Mononuclear cell (primary cell): ENCODE results near the gene UBL4A. TPM values are rescaled to one million over a fixed set of nuclear protein-coding genes. Genes with fewer than 3 reads are reported as not detected.

Experiments
- H3K27me3 ChIP-seq: 2 replicates; pipeline ENCODE4 v1.6.0; 2011; ENCODE audit warnings: low read length, control low read depth; ENCODE audit not compliant: insufficient read depth
- H3K4me1 ChIP-seq: 2 replicates; pipeline ENCODE4 v1.5.1; 2011; ENCODE audit warnings: mild to moderate bottlenecking, low read length, control low read depth; ENCODE audit not compliant: insufficient read depth
- H3K4me3 ChIP-seq: 2 replicates; pipeline ENCODE4 v1.5.1; 2011; ENCODE audit warnings: mild to moderate bottlenecking, low read length, moderate library complexity
- H3K9me3 ChIP-seq: 2 replicates; pipeline ENCODE4 v1.5.1; 2011; ENCODE audit warnings: low read depth, mild to moderate bottlenecking, control low read depth, low read length
- total RNA-seq: library from RNA; depleted of rRNA; stranded (reverse); fragments of >200 nt; gene quantifications from one replicate; pipeline ENCODE4 v1.2.3, GENCODE V29; 2012

The UBL4A gene
- total RNA-seq, 1 donor = 15.2 TPM

GRCh38 chrX:154494715-154495114 is 8.3 kb upstream of the UBL4A start:
- H3K4me3 ChIP-seq = no peak overlapping the region
- H3K4me1 ChIP-seq = peaks cover 8% of the 10 kb centered on the region

GRCh38 chrX:154490414-154491083 is 4.1 kb upstream of the UBL4A start, which contains the start of gene SLC10A3:
SLC10A3 (minus strand) TSS chrX:154490629; CDS start chrX:154488940, 1,689 bp downstream.
- Histone ChIP-seq H3K27me3 (no peaks in the 10 kb centered on the region), H3K4me3 (peak within 1 kb of the TSS; percentile 46), H3K9me3 (no peaks in the 10 kb centered on the region), H3K4me1 (peaks cover 26% of the 10 kb centered on the region)

More at GRCh38 chrX:154494715-154495114, 8.3 kb upstream of the UBL4A start:
- Histone ChIP-seq H3K9me3 (no peaks in the 10 kb centered on the region), H3K27me3 (no peaks in the 10 kb centered on the region)

GRCh38 chrX:154490021-154490413 is 3.6 kb upstream of the UBL4A start:
- Histone ChIP-seq H3K9me3 (no peaks in the 10 kb centered on the region), H3K27me3 (no peaks in the 10 kb centered on the region), H3K4me3 (peak overlapping the region; percentile 46), H3K4me1 (peaks cover 32% of the 10 kb centered on the region)

- Histone ChIP-seq H3K4me1 (peaks cover 40% of the 10 kb centered on the region), H3K4me3 (no peak overlapping the region), H3K27me3 (no peaks in the 10 kb centered on the region), H3K9me3 (no peaks in the 10 kb centered on the region)
These were observed 2.8 kb upstream of the UBL4A start for GRCh38 chrX:154489182-154489581.

- Histone ChIP-seq H3K9me3 (no peaks in the 10 kb centered on the region), H3K4me1 (peaks cover 42% of the 10 kb centered on the region), H3K27me3 (no peaks in the 10 kb centered on the region), H3K4me3 (no peak overlapping the region)
These were observed 2.1 kb upstream of the UBL4A start for GRCh38 chrX:154488336-154489075.

- Histone ChIP-seq H3K4me3 (no peak overlapping the region), H3K9me3 (no peaks in the 10 kb centered on the region), H3K27me3 (no peaks in the 10 kb centered on the region), H3K4me1 (peaks cover 42% of the 10 kb centered on the region)
These were observed 1.3 kb upstream of the UBL4A start for GRCh38 chrX:154487518-154488290.

GRCh38 chrX:154486052-154486395 is 391 bp downstream of the UBL4A start:
- Histone ChIP-seq H3K4me1 (peaks cover 38% of the 10 kb centered on the region), H3K27me3 (no peaks in the 10 kb centered on the region), H3K4me3 (peak overlapping the region; percentile 55), H3K9me3 (no peaks in the 10 kb centered on the region)

- H3K4me3 ChIP-seq = peak overlapping the region; percentile 55
- H3K9me3 ChIP-seq = no peaks in the 10 kb centered on the region
- peaks cover 36% of the 10 kb centered on the region for H3K4me1 ChIP-seq
- H3K27me3 ChIP-seq = no peaks in the 10 kb centered on the region
These were observed 1.0 kb downstream of the UBL4A start for GRCh38 chrX:154485150-154486051.

- H3K4me3 ChIP-seq = no peak overlapping the region
- no peaks in the 10 kb centered on the region for H3K27me3 ChIP-seq
- H3K4me1 ChIP-seq = peaks cover 36% of the 10 kb centered on the region
- no peaks in the 10 kb centered on the region for H3K9me3 ChIP-seq
These were observed 1.9 kb downstream of the UBL4A start for GRCh38 chrX:154484255-154485149.

- no peaks in the 10 kb centered on the region for H3K9me3 ChIP-seq
- peaks cover 33% of the 10 kb centered on the region for H3K4me1 ChIP-seq
- H3K4me3 ChIP-seq = no peak overlapping the region
- H3K27me3 ChIP-seq = no peaks in the 10 kb centered on the region
These were observed 3.1 kb downstream of the UBL4A start for GRCh38 chrX:154483325-154483724.

GRCh38 chrX:154482786-154483185 is 3.6 kb downstream of the UBL4A start:
- H3K9me3 ChIP-seq = no peaks in the 10 kb centered on the region
- no peak overlapping the region for H3K4me3 ChIP-seq
- H3K4me1 ChIP-seq = peaks cover 37% of the 10 kb centered on the region
- no peaks in the 10 kb centered on the region for H3K27me3 ChIP-seq

- H3K4me1 ChIP-seq = peaks cover 34% of the 10 kb centered on the region
These were observed 4.4 kb downstream of the UBL4A start for GRCh38 chrX:154481911-154482601.

GRCh38 chrX:154481195-154481594 is 5.2 kb downstream of the UBL4A start:
- Histone ChIP-seq H3K4me1 (peaks cover 32% of the 10 kb centered on the region), H3K4me3 (no peak overlapping the region), H3K9me3 (no peaks in the 10 kb centered on the region), H3K27me3 (no peaks in the 10 kb centered on the region)

More at GRCh38 chrX:154481911-154482601, 4.4 kb downstream of the UBL4A start:
- H3K9me3 ChIP-seq = no peaks in the 10 kb centered on the region
- no peak overlapping the region for H3K4me3 ChIP-seq
- no peaks in the 10 kb centered on the region for H3K27me3 ChIP-seq
